ENCODE results near the gene KDM2A.

The KDM2A gene

DNA sequence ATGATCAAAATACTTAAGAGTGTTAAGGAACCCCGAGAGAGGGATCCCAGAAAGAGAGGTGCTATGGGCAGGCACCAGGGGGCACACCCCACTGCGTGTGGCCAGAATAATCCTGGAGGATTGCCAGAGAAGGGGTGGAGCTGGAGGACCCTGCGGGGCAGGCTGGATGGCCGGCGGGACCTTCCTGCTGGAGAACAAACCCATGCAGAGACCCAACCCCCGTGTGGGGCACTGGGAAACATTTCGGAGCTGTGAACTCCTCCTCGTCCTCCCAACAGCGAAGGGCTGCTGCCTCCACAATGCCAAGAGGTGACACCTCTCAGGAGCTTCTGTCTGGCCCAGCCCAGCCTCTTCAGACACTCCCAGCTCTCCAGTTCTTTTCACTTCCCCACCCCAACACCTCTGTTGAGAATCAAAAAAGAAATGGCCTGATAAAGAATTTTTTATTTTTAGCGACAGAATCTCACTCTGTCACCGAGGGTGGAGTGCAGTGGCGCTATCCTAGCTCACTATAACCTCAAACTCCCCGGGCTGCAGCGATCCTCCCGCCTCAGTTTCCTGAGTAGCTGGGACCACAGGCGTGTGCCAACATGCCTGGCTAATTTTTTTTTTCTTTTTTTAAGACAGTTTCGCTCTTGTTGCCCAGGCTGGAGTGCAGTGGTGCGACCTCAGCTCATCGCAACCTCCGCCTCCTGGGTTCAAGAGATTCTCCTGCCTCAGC lies 36.8 kb upstream of the KDM2A start:
- DNase-seq (ENCODE audit: low read depth), result no peak
- TF ChIP-seq, protein P1, sequence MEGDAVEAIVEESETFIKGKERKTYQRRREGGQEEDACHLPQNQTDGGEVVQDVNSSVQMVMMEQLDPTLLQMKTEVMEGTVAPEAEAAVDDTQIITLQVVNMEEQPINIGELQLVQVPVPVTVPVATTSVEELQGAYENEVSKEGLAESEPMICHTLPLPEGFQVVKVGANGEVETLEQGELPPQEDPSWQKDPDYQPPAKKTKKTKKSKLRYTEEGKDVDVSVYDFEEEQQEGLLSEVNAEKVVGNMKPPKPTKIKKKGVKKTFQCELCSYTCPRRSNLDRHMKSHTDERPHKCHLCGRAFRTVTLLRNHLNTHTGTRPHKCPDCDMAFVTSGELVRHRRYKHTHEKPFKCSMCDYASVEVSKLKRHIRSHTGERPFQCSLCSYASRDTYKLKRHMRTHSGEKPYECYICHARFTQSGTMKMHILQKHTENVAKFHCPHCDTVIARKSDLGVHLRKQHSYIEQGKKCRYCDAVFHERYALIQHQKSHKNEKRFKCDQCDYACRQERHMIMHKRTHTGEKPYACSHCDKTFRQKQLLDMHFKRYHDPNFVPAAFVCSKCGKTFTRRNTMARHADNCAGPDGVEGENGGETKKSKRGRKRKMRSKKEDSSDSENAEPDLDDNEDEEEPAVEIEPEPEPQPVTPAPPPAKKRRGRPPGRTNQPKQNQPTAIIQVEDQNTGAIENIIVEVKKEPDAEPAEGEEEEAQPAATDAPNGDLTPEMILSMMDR (IDR thresholded peaks at IDR 0.05; ENCODE audit: control insufficient read depth, extremely low read depth, insufficient read depth), result no peak
- no peak overlapping the region for H3K4me3 ChIP-seq (ENCODE audit: low read depth, low read length)

DNA sequence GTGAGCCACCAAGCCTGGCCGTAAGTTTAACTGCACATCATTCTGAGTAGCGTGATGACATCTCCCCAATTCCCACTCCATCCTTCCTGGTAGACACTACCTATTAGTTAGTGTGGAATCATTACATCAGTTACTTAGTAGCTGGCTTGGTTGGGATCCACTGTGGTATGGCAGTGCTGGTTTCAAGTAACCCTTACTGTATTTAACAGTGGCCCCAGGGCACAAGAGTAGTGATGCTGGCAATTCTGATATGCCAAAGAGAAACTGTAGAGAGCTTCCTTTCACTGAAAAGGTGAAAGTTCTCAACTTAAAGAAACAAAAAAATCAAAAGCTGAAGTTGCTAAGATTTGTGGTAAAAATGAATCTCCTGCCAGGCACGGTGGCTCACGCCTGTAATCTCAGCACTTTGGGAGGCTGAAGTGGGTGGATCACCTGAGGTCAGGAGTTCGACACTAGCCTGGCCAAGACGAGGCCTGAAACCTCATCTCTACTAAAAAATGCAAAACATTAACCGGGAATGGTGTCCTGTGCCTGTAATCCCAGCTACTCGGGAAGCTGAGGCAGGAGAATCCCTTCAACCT lies 35.2 kb upstream of the KDM2A start:
- no peak for DNase-seq (ENCODE audit: low read depth)
- TF ChIP-seq, protein P1 (IDR thresholded peaks at IDR 0.05; ENCODE audit: control insufficient read depth, extremely low read depth, insufficient read depth), result no peak
- no peak overlapping the region for H3K4me3 ChIP-seq (ENCODE audit: low read depth, low read length)

DNA sequence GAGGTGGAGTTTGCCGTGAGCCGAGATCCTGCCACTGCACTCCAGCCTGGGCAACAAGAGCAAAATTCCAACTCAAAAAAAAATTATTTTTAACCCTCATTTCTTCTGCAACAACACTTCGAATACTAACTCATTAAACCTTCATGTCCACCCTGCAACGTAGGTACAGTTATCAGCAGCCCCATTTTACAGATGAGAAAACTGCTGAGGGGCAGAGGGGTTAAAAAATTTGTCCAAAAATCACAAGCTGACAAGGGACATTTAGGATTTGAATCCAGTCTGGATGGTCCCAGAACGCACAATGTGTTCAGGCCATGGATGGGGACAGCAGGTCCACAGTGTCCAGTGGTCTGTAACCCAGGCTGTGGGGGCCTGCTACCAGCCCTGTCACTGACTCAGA lies 33.4 kb upstream of the KDM2A start:
- DNase-seq (ENCODE audit: low read depth), result no peak
- TF ChIP-seq, protein P1 (IDR thresholded peaks at IDR 0.05; ENCODE audit: control insufficient read depth, extremely low read depth, insufficient read depth), result no peak
- no peak overlapping the region for H3K4me3 ChIP-seq (ENCODE audit: low read depth, low read length)

DNA sequence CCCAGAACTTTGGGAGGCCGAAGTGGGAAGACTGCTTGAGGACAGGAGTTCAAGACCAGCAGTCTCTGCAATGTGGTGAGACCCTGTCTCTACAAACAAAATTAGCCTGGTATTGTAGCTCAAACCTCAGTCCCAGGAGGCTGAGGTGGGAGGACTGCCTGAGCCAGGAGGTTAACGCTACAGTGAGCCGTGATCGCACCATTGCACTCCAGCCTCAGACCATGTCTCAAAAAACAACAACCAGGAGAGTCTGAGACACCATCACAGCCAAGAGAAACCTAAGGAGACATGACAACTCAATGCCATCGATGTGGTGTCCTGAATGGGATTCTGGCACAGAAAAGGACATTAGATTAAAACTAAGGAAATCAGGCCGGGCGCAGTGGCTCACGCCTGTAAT lies 28.3 kb upstream of the KDM2A start:
- H3K4me3 ChIP-seq (ENCODE audit: low read depth, low read length), result no peak overlapping the region
- TF ChIP-seq, protein P1 (IDR thresholded peaks at IDR 0.05; ENCODE audit: control insufficient read depth, extremely low read depth, insufficient read depth), result no peak
- no peak for DNase-seq (ENCODE audit: low read depth)

DNA sequence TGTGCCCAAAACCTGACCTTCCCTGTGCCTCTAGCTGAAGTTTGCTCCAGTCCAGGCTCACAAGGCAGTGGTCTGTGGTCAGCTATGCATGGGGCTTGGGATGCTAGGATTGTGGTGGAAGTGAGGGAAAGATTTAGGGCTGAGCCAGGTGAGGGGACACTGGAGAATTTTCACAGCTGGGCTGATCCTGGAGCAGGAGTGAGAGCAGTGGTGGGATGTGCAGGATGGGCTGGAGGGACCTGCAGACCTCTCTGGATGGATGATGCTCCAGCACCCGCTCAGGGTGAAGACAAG lies 23.9 kb upstream of the KDM2A start:
- no peak for DNase-seq (ENCODE audit: low read depth)
- TF ChIP-seq, protein P1 (IDR thresholded peaks at IDR 0.05; ENCODE audit: control insufficient read depth, extremely low read depth, insufficient read depth), result no peak
- H3K4me3 ChIP-seq (ENCODE audit: low read depth, low read length), result no peak overlapping the region

DNA sequence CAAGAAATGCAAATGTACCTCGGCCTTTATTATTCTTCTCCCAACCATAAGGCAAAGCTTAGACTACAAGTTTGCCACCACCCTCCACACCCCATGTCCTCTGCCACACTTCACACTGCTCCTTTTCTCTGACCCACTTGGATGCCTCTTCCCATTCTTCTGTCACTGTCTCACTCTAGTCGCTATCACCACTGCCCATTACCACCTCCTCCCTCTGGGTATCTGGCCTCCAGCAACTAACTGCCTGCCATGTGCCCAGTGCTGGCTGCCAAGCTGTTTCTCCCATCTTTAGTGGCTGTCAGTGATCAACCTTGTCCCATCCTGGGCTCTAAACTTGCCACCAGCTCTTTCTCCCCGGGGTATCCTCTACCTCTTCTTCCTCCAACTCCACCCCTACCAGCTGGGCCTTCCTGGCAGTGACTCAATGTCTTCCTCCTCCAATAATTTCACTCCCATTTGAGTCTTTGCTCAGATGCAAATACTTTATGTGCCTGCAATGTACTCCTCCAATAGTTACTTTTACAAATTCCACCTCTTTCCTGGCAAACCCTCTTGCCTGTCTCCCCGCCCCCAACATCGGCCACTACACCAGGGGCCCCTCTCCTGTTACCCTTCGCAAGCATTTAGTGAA lies 20.1 kb upstream of the KDM2A start:
- DNase-seq (ENCODE audit: low read depth), result no peak
- no peak overlapping the region for H3K4me3 ChIP-seq (ENCODE audit: low read depth, low read length)
- TF ChIP-seq, protein P1 (IDR thresholded peaks at IDR 0.05; ENCODE audit: control insufficient read depth, extremely low read depth, insufficient read depth), result no peak

Measured in LNCaP clone FGC (cell line).